GM12865 (cell line): ENCODE measurements around the gene APOL2.
"Not testable (repeated sequence)": the region's sequence is repeated elsewhere in the genome, so short reads cannot be mapped to it uniquely, and the experiment has no call there.

Experiments used
- DNase-seq: peaks from one replicate; pipeline ENCODE4 v3.0.0; 2010; ENCODE audit warnings: low read depth
- H3K4me3 ChIP-seq: 2 replicates; pipeline ENCODE4 v1.5.1; 2011; ENCODE audit warnings: mild to moderate bottlenecking, low read depth, low read length, control low read depth
- CTCF ChIP-seq: IDR thresholded peaks from 2 replicates; pipeline ENCODE4 v1.5.1; 2011; ENCODE audit warnings: low read length, control low read depth, low read depth, inconsistent platforms; ENCODE audit not compliant: insufficient read depth; ENCODE audit errors: missing control alignments

The APOL2 gene

DNA sequence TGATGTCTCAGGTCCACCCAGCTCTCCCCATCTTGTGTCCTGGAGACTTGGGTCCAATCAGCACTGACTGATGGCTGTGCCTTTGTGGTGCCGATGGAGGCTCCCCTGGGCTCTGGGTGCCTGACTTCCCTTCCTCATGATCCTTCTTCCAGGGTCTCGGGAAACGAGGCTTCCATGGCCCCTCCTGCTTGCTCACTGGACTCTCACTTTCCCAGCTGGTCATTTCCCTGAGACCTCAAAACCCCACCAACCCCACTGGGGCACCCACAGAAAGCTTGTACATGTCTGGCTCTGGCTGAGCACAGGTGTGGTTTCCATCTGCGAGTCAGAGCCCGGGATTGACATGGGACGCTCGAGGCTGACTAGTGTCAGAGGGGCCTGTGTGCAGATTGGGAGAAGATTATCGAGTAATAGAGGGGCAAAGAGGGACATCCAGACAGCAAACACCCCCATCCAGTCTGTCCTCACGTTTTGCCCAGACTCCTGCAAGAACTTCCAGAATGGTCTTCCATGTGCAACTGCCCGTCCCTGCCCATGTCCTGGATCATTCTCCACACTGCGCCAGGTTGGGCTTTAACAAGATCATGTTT, 28.7 kb upstream of the APOL2 start:
- no peak for TF ChIP-seq CTCF
- no peak overlapping the region for H3K4me3 ChIP-seq
- no peak for DNase-seq

GRCh38 chr22:36267058-36267457, 27.7 kb upstream of the APOL2 start:
- no peak for TF ChIP-seq CTCF
- H3K4me3 ChIP-seq = no peak overlapping the region
- DNase-seq = no peak

GRCh38 chr22:36263886-36264664, 24.7 kb upstream of the APOL2 start:
- not testable (repeated sequence) for DNase-seq, H3K4me3 ChIP-seq

DNA sequence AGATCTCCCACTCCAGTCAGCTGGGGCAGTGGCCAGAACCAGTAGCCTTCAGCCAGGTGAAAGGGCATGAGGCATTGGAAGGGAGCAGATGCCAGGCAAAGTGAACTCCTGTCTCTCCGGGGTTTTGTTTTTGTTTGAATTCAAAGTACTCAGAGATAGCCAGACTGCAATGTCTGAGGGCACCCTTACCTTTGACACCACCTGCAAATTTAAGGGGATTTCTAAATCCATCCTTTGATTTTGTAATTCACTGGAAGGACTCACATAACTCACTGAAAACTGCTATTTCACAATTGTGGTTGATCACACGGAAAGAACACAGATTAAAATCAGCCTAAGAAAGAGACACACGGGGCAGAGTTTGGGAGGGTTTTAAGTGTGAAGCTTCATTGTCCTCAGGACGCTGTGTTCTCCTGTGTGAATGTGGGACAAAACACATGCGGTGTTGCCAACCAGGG, 23.9 kb upstream of the APOL2 start:
- not testable (repeated sequence) for DNase-seq, H3K4me3 ChIP-seq

- not testable (repeated sequence) for DNase-seq, H3K4me3 ChIP-seq
Observed at GRCh38 chr22:36262307-36262706, 23.0 kb upstream of the APOL2 start.

GRCh38 chr22:36261675-36262074, 22.3 kb upstream of the APOL2 start:
- H3K4me3 ChIP-seq, DNase-seq: not testable (repeated sequence)

GRCh38 chr22:36259615-36260300, 20.4 kb upstream of the APOL2 start:
- no peak for DNase-seq
- no peak for TF ChIP-seq CTCF
- H3K4me3 ChIP-seq = no peak overlapping the region

DNA sequence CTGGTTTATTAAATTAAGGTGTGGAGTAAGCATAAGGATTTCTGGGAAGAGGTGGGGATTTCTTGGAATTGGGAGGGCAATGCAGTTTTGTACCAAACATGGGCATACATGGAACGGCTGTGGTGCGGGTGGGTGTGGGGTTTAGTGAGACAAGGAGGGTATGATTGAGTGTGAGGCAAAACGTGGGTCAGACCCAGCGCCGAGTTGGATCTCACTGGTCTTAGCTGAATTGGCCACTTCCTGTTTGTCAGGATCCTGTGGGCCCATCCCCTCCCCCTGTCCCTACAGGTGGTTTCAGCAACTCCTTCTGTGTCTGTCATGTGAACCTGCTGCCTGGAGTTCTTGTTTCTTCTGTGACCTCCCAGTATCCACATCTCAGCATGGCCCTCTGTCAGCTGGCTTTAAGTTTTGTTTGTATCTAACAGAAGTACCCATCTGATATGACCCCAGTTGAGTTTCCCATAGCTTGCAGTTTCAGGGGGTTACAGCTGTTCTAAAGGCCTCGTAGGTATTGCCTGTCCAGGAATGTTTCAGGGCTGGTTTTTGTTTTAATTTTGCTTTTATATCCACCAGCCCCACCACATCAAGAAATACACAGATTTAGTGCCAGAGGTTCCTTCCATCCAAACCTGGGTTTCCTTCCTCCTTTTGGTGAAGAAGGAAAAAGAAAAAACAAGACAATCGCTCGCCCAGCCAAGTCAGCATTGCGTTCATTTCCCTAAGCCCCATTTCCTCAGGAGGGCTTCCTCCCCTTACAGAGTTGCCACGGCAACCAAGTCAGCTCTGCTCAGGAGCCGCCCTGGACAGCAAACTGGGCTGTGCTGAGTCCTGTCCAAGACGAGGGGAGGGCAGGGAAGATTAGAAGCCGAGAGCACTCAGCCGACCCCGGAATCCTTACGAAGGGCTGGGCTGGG, 19.6 kb upstream of the APOL2 start:
- TF ChIP-seq CTCF = no peak
- no peak overlapping the region for H3K4me3 ChIP-seq
- DNase-seq = peak; percentile 50
